RWPE2 (cell line): ENCODE measurements around the gene NOTUM.

Experiments used
- ATAC-seq: fragments of 200-7000 bp; cut with Tn5 transposase; 3 replicates; pipeline ENCODE4 v1.9.1; 2021; ENCODE audit warnings: low read depth
- DNase-seq: peaks from one replicate; pipeline ENCODE4 v3.0.0-alpha.2; 2020; ENCODE audit warnings: low spot score
- H3K27ac ChIP-seq: fragments of 450-650 bp; 2 replicates; pipeline ENCODE4 v1.5.1; 2017; ENCODE audit warnings: mild to moderate bottlenecking; ENCODE audit not compliant: poor library complexity, severe bottlenecking
- H3K27me3 ChIP-seq: fragments of 250-450 bp; sonication (Bioruptor Pico); 2 replicates; pipeline ENCODE4 v1.5.1; 2021; ENCODE audit warnings: mild to moderate bottlenecking, moderate library complexity; ENCODE audit not compliant: insufficient read depth, poor library complexity, severe bottlenecking
- H3K36me3 ChIP-seq: fragments of 250-450 bp; sonication (Bioruptor Pico); 2 replicates; pipeline ENCODE4 v1.5.1; 2020; ENCODE audit warnings: low read depth, mild to moderate bottlenecking, moderate library complexity
- H3K4me1 ChIP-seq: fragments of 250-450 bp; sonication (Bioruptor Pico); 2 replicates; pipeline ENCODE4 v1.5.1; 2021; ENCODE audit warnings: mild to moderate bottlenecking, moderate library complexity; ENCODE audit not compliant: insufficient read depth, poor library complexity, severe bottlenecking
- H3K4me3 ChIP-seq: fragments of 250-450 bp; sonication (Bioruptor Pico); 2 replicates; pipeline ENCODE4 v1.5.1; 2021; ENCODE audit warnings: mild to moderate bottlenecking, moderate library complexity; ENCODE audit not compliant: severe bottlenecking
- H3K9me3 ChIP-seq: fragments of 250-450 bp; sonication (Bioruptor Pico); 2 replicates; pipeline ENCODE4 v1.5.1; 2021; ENCODE audit warnings: mild to moderate bottlenecking, moderate library complexity; ENCODE audit not compliant: severe bottlenecking
- CTCF ChIP-seq: fragments of 450-650 bp; IDR thresholded peaks from one replicate; pipeline ENCODE4 v1.5.1; 2017; ENCODE audit warnings: mild to moderate bottlenecking, moderate library complexity; ENCODE audit not compliant: poor library complexity, severe bottlenecking

The NOTUM gene

DNA sequence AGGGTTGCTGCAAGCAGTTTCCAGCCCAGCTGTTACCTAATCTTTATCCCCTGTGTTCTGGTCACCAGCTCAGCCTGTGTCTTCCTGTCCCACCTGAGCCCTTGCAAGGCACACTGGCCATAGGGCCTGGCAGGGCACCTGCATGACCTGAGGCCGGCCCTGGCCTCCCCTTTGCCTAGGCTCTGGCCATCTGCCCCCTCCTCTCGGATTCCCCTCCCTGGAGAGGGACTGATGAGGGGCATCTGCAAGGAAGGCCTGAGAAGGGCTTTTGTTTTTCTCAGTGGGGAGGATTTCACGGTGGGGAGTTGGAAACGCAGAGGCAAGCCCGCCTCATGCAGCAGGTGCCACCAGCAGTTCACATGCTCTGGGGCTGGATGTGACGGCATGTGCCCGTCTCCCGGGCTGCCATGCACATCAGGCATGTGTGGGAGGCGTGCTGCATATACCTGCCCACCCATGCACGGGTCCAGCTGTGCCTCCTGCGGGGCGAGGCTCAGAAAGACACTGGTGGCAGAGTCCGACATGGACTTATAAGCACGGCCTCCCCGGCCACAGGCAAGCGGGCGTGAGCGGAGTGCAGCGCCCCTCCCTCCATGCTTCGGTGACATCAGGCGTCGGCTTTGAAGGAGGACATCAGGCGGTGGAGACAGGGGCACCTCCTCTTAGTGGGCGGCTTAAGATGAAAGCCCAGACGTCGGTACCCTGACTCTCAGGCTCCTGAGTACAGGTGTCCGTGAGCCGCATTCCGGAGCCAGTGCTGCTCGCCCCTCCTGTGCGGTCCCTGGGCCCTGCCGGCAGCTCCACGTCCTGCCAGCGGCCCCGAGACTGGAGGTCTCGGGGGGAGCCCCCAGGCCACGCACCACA lies 33.0 kb upstream of the NOTUM start:
- H3K27me3 ChIP-seq = no peaks in the 10 kb centered on the region
- H3K4me3 ChIP-seq = no peak overlapping the region
- no peak overlapping the region for H3K27ac ChIP-seq
- no peak for TF ChIP-seq CTCF
- H3K36me3 ChIP-seq = peaks cover 7% of the 10 kb centered on the region; the same call in 1 of the 2 replicates
- peaks cover 4% of the 10 kb centered on the region for H3K4me1 ChIP-seq
- no peak for ATAC-seq
- no peaks in the 10 kb centered on the region for H3K9me3 ChIP-seq
- DNase-seq = no peak

GRCh38 chr17:81992306-81993102 lies 31.5 kb upstream of the NOTUM start:
- Histone ChIP-seq H3K4me3 (no peak overlapping the region), H3K27me3 (no peaks in the 10 kb centered on the region), H3K4me1 (peaks cover 4% of the 10 kb centered on the region), H3K36me3 (peaks cover 7% of the 10 kb centered on the region; the same call in 1 of the 2 replicates), H3K27ac (peak overlapping the region; percentile 51), H3K9me3 (no peaks in the 10 kb centered on the region)
- no peak for ATAC-seq
- DNase-seq = no peak
- TF ChIP-seq CTCF = no peak

GRCh38 chr17:81991684-81992305 lies 30.8 kb upstream of the NOTUM start:
- H3K4me1 ChIP-seq = peaks cover 4% of the 10 kb centered on the region

More at GRCh38 chr17:81991684-81992305, 30.8 kb upstream of the NOTUM start:
- peak; percentile 80 for ATAC-seq
- H3K27ac ChIP-seq = peak overlapping the region; percentile 51
- H3K27me3 ChIP-seq = no peaks in the 10 kb centered on the region
- H3K4me3 ChIP-seq = no peak overlapping the region
- peaks cover 3% of the 10 kb centered on the region; the same call in 1 of the 2 replicates for H3K36me3 ChIP-seq
- peak; percentile 85 for DNase-seq
- peak; percentile 22 for TF ChIP-seq CTCF
- H3K9me3 ChIP-seq = no peaks in the 10 kb centered on the region
